ENCODE measurements around the gene ADGRE1. TPM values are rescaled to one million over a fixed set of nuclear protein-coding genes. Genes with fewer than 3 reads are reported as not detected.

ADGRE1 gene
- total and polyA plus RNA-seq, 9 donors: 0.04 to 0.28 (median 0.15) TPM; not detected in 1

DNA sequence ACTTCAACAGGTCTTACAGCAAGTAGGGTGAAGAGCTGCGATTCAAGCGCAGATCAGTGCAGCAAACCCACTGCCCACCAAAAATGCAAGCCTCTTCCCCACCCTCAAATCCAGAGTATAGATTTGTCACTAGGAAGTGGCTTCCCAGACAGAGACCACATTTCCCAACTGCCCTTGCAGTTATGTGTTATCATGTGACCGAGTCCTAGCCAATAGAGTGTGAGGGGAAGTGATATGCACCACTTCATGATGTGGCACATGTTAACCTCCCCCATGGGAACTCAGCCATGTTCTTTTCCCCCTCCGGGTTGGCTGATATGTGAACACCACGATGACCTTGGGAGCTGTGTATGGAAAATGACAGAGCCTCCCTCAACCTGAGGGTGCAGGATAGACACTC is 83.1 kb downstream of the ADGRE1 start:
- peak; percentile 14 for DNase-seq
- no peaks in the 10 kb centered on the region for H3K9me3 ChIP-seq (replicated peaks; ENCODE audit: control insufficient read depth, low read depth, low read length)
- no peak overlapping the region for H3K27ac ChIP-seq (ENCODE audit: low read length)
- H3K4me3 ChIP-seq (ENCODE audit: low read length): no peak overlapping the region
- no CpG with 5 or more reads among the region's 5 CpGs for WGBS (ENCODE audit: insufficient coverage)
- H3K27me3 ChIP-seq (ENCODE audit: control insufficient read depth, insufficient read depth, low read length): no peaks in the 10 kb centered on the region
- no peaks in the 10 kb centered on the region for H3K36me3 ChIP-seq (ENCODE audit: control insufficient read depth, insufficient read depth, low read length)
- H3K4me1 ChIP-seq (ENCODE audit: control insufficient read depth, insufficient read depth, low read length): no peaks in the 10 kb centered on the region

DNA sequence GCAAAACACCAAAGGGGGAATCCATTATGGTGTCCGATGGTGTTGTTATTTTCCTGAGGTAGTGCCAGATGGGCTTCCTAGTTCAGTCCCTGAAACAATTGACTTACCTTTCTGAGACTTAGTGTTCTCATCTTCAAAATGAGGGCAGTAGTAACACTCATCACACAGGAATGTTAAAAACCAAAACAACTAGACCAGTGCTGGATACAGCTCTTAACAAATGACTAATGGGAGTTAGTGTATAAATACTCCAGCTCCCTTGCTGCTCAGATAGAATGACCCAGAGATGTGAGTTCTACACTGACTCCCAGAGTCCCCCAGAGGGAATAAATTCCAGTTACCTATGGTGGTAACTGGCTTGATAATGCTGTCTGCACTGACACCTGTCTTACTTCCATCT is 84.0 kb downstream of the ADGRE1 start:
- no peak overlapping the region for H3K27ac ChIP-seq (ENCODE audit: low read length)
- no peak overlapping the region for H3K4me3 ChIP-seq (ENCODE audit: low read length)
- no peaks in the 10 kb centered on the region for H3K4me1 ChIP-seq (ENCODE audit: control insufficient read depth, insufficient read depth, low read length)
- no peaks in the 10 kb centered on the region for H3K9me3 ChIP-seq (replicated peaks; ENCODE audit: control insufficient read depth, low read depth, low read length)
- DNase-seq: no peak
- WGBS (ENCODE audit: insufficient coverage): no CpG with 5 or more reads among the region's 1 CpG
- no peaks in the 10 kb centered on the region for H3K36me3 ChIP-seq (ENCODE audit: control insufficient read depth, insufficient read depth, low read length)
- H3K27me3 ChIP-seq (ENCODE audit: control insufficient read depth, insufficient read depth, low read length): no peaks in the 10 kb centered on the region

DNA sequence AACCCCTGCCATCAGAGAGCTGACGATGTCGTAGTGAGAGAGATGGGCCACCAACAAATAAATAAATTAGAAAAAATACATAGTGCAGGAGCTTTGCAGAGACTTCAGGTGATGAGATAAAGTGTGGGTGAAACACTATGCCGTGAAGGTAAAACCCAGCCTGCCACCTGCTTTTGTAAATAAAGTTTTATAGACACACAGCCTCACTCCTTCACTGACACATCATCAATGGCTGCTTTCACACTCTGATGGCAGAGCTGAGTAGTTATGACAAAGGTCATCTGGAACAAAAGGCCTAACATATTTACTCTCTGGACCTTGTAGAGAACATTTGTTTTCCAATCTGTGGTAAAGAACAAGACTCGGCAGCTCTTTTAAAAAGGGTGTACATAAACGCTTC is 88.8 kb downstream of the ADGRE1 start:
- no peaks in the 10 kb centered on the region for H3K36me3 ChIP-seq (ENCODE audit: control insufficient read depth, insufficient read depth, low read length)
- peaks cover 11% of the 10 kb centered on the region for H3K9me3 ChIP-seq (replicated peaks; ENCODE audit: control insufficient read depth, low read depth, low read length)
- no peak overlapping the region for H3K4me3 ChIP-seq (ENCODE audit: low read length)
- no peak overlapping the region for H3K27ac ChIP-seq (ENCODE audit: low read length)
- DNase-seq: no peak
- WGBS (ENCODE audit: insufficient coverage): no CpG with 5 or more reads among the region's 5 CpGs
- H3K4me1 ChIP-seq (ENCODE audit: control insufficient read depth, insufficient read depth, low read length): no peaks in the 10 kb centered on the region
- H3K27me3 ChIP-seq (ENCODE audit: control insufficient read depth, insufficient read depth, low read length): no peaks in the 10 kb centered on the region

DNA sequence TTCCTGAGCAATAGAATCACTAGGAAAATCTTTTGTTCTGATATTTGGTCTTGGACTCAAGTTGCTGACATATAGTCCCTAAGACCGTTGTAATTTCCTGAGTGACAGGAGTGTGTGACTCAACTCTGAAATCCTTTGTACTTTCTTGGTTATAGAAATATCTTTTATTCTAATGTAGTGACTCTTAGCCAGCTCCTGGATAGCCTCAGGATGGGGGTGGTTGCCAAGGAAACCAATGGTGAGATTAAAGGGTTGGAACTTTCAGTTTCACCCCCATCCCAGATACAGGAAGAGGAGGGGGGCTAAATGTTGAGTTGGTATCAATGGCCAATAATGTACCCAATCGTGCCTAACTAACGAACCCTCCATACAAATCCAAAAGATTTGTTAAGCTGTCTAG is 92.0 kb downstream of the ADGRE1 start:
- no CpG with 5 or more reads among the region's 3 CpGs for whole genome bisulfite sequencing (ENCODE audit: insufficient coverage)
- H3K4me1 ChIP-seq (ENCODE audit: control insufficient read depth, insufficient read depth, low read length): no peaks in the 10 kb centered on the region
- H3K9me3 ChIP-seq (replicated peaks; ENCODE audit: control insufficient read depth, low read depth, low read length): peaks cover 17% of the 10 kb centered on the region
- no peak overlapping the region for H3K4me3 ChIP-seq (ENCODE audit: low read length)
- DNase-seq: no peak
- H3K27me3 ChIP-seq (ENCODE audit: control insufficient read depth, insufficient read depth, low read length): no peaks in the 10 kb centered on the region
- no peaks in the 10 kb centered on the region for H3K36me3 ChIP-seq (ENCODE audit: control insufficient read depth, insufficient read depth, low read length)
- no peak overlapping the region for H3K27ac ChIP-seq (ENCODE audit: low read length)

DNA sequence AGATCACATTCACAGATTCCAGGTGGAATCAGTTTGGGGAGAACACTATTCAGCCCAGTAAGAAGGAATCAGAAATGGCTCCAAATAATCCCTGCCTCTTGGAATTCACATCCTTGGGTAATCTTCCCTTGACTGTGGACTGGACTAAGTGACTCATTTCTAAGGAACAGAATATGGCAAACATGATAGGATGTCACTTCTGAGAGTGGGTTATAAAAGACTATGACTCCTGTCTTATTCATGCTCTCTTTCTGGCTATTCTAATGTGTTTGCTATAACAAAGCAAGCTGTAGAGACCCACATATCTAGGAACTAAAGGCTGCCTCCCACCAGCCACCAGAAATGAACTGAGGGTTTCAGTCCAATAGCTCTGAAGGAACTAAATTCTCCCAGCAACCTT is 96.1 kb downstream of the ADGRE1 start:
- H3K36me3 ChIP-seq (ENCODE audit: control insufficient read depth, insufficient read depth, low read length): no peaks in the 10 kb centered on the region
- DNase-seq: no peak
- H3K4me3 ChIP-seq (ENCODE audit: low read length): no peak overlapping the region
- H3K4me1 ChIP-seq (ENCODE audit: control insufficient read depth, insufficient read depth, low read length): no peaks in the 10 kb centered on the region
- H3K27me3 ChIP-seq (ENCODE audit: control insufficient read depth, insufficient read depth, low read length): no peaks in the 10 kb centered on the region
- peaks cover 16% of the 10 kb centered on the region for H3K9me3 ChIP-seq (replicated peaks; ENCODE audit: control insufficient read depth, low read depth, low read length)
- no peak overlapping the region for H3K27ac ChIP-seq (ENCODE audit: low read length)

DNA sequence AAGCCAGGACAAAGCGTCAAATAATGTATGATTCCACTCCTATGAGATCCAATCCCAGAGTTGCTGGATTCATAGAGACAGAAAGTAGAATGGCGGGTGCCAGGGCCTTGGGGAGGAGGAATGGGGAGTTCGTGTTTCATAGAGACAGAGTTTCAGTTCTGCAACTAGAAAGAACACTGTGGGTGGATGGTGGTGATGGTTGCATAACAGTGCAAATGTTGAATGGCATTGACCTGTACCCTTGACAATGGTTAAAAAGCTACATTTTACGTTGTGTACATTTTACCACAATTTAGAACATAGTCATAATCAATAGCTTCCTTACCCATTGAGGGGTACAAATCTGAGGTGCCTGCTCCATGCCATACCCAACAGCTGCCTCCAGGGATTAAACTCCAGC is 100.5 kb downstream of the ADGRE1 start:
- DNase-seq: no peak
- Histone ChIP-seq H3K9me3 (replicated peaks; ENCODE audit: control insufficient read depth, low read depth, low read length) (peaks cover 10% of the 10 kb centered on the region), H3K4me3 (ENCODE audit: low read length) (no peak overlapping the region), H3K4me1 (ENCODE audit: control insufficient read depth, insufficient read depth, low read length) (no peaks in the 10 kb centered on the region), H3K27ac (ENCODE audit: low read length) (no peak overlapping the region), H3K27me3 (ENCODE audit: control insufficient read depth, insufficient read depth, low read length) (no peaks in the 10 kb centered on the region), H3K36me3 (ENCODE audit: control insufficient read depth, insufficient read depth, low read length) (no peaks in the 10 kb centered on the region)
- WGBS (ENCODE audit: insufficient coverage): 36% methylated on average over 3 of the region's 4 CpGs

DNA sequence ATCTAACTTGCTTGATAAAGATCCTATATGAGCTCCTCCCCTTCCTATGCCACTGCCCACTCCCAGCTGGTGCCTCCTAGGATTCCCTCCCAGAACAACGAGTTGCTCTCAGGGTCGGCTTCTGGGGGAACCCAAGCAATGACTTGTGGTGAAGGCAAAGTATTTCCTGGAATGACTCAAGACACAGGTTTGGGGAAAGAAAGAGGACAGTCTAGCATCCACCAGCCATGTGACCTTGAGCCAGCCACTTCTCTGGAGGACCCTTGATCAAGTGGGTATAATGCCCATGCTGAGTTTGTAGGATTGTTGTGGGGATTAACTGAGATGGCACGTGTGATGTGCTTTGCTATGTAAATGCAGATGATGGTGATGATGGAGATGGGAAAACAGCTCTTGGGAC is 100.9 kb downstream of the ADGRE1 start:
- DNase-seq: no peak
- no peaks in the 10 kb centered on the region for H3K4me1 ChIP-seq (ENCODE audit: control insufficient read depth, insufficient read depth, low read length)
- no CpG with 5 or more reads among the region's 3 CpGs for WGBS (ENCODE audit: insufficient coverage)

More for the DNA sequence above, 100.9 kb downstream of the ADGRE1 start:
- Histone ChIP-seq H3K4me3 (ENCODE audit: low read length) (no peak overlapping the region), H3K27me3 (ENCODE audit: control insufficient read depth, insufficient read depth, low read length) (no peaks in the 10 kb centered on the region), H3K36me3 (ENCODE audit: control insufficient read depth, insufficient read depth, low read length) (no peaks in the 10 kb centered on the region), H3K27ac (ENCODE audit: low read length) (no peak overlapping the region), H3K9me3 (replicated peaks; ENCODE audit: control insufficient read depth, low read depth, low read length) (peaks cover 7% of the 10 kb centered on the region)

Other genes with a start within 250 kb of the ADGRE1 start
- 0.04 TPM for gene TNFSF14, start 217.4 kb upstream of the ADGRE1 start, total RNA-seq
- gene TNFSF14, start 217.4 kb upstream of the ADGRE1 start, polyA plus RNA-seq (ENCODE audit: insufficient read depth in 1 of 8, insufficient read length in 8 of 8, low replicate concordance in 1 of 8): under 1 TPM in 7 of 8 donors, not detected in 1; 0.06 to 0.34 (median 0.07) TPM
- gene C3, start 166.9 kb upstream of the ADGRE1 start, total RNA-seq: 10.2 TPM
- gene C3, start 166.9 kb upstream of the ADGRE1 start, polyA plus RNA-seq (ENCODE audit: insufficient read depth in 1 of 8, insufficient read length in 8 of 8, low replicate concordance in 1 of 8): 10 to 100 TPM in 2 of 8 donors, 1 to 10 TPM in 6; 1.2 to 11.1 (median 3.1) TPM
- 20.9 TPM for gene GPR108, start 150.0 kb upstream of the ADGRE1 start, total RNA-seq
- 10 to 100 TPM; 23.5 to 37.1 (median 25.8) TPM for gene GPR108, start 150.0 kb upstream of the ADGRE1 start, polyA plus RNA-seq (ENCODE audit: insufficient read depth in 1 of 8, insufficient read length in 8 of 8, low replicate concordance in 1 of 8)
- gene TRIP10, start 147.9 kb upstream of the ADGRE1 start, total RNA-seq: 35.5 TPM
- gene TRIP10, start 147.9 kb upstream of the ADGRE1 start, polyA plus RNA-seq (ENCODE audit: insufficient read depth in 1 of 8, insufficient read length in 8 of 8, low replicate concordance in 1 of 8): 10 to 100 TPM; 49.4 to 63.8 (median 55.7) TPM
- 0.13 TPM for gene SH2D3A, start 120.1 kb upstream of the ADGRE1 start, total RNA-seq
- gene SH2D3A, start 120.1 kb upstream of the ADGRE1 start, polyA plus RNA-seq (ENCODE audit: insufficient read depth in 1 of 8, insufficient read length in 8 of 8, low replicate concordance in 1 of 8): 1 to 10 TPM in 4 of 8 donors, under 1 TPM in 4; 0.32 to 2.9 (median 1.0) TPM
- 2.4 TPM for gene VAV1, start 114.9 kb upstream of the ADGRE1 start, total RNA-seq
- gene VAV1, start 114.9 kb upstream of the ADGRE1 start, polyA plus RNA-seq (ENCODE audit: insufficient read depth in 1 of 8, insufficient read length in 8 of 8, low replicate concordance in 1 of 8): 1 to 10 TPM; 1.6 to 3.7 (median 2.3) TPM
- not detected for gene MBD3L2B, start 133.9 kb downstream of the ADGRE1 start, total RNA-seq
- not detected for gene MBD3L2B, start 133.9 kb downstream of the ADGRE1 start, polyA plus RNA-seq (ENCODE audit: insufficient read depth in 1 of 8, insufficient read length in 8 of 8, low replicate concordance in 1 of 8)
- not detected for gene MBD3L5, start 143.0 kb downstream of the ADGRE1 start, total RNA-seq
- gene MBD3L5, start 143.0 kb downstream of the ADGRE1 start, polyA plus RNA-seq (ENCODE audit: insufficient read depth in 1 of 8, insufficient read length in 8 of 8, low replicate concordance in 1 of 8): not detected
- gene MBD3L4, start 152.6 kb downstream of the ADGRE1 start, total RNA-seq: not detected
- gene MBD3L4, start 152.6 kb downstream of the ADGRE1 start, polyA plus RNA-seq (ENCODE audit: insufficient read depth in 1 of 8, insufficient read length in 8 of 8, low replicate concordance in 1 of 8): not detected
- not detected for gene MBD3L2, start 161.7 kb downstream of the ADGRE1 start, total RNA-seq
- gene MBD3L2, start 161.7 kb downstream of the ADGRE1 start, polyA plus RNA-seq (ENCODE audit: insufficient read depth in 1 of 8, insufficient read length in 8 of 8, low replicate concordance in 1 of 8): not detected
- gene MBD3L3, start 171.1 kb downstream of the ADGRE1 start, total RNA-seq: not detected
- gene MBD3L3, start 171.1 kb downstream of the ADGRE1 start, polyA plus RNA-seq (ENCODE audit: insufficient read depth in 1 of 8, insufficient read length in 8 of 8, low replicate concordance in 1 of 8): not detected
- gene ZNF557, start 182.1 kb downstream of the ADGRE1 start, total RNA-seq: 12.0 TPM
- 1 to 10 TPM; 3.4 to 5.2 (median 4.6) TPM for gene ZNF557, start 182.1 kb downstream of the ADGRE1 start, polyA plus RNA-seq (ENCODE audit: insufficient read depth in 1 of 8, insufficient read length in 8 of 8, low replicate concordance in 1 of 8)